ENCODE measurements around the gene RYR2.

The RYR2 gene

DNA sequence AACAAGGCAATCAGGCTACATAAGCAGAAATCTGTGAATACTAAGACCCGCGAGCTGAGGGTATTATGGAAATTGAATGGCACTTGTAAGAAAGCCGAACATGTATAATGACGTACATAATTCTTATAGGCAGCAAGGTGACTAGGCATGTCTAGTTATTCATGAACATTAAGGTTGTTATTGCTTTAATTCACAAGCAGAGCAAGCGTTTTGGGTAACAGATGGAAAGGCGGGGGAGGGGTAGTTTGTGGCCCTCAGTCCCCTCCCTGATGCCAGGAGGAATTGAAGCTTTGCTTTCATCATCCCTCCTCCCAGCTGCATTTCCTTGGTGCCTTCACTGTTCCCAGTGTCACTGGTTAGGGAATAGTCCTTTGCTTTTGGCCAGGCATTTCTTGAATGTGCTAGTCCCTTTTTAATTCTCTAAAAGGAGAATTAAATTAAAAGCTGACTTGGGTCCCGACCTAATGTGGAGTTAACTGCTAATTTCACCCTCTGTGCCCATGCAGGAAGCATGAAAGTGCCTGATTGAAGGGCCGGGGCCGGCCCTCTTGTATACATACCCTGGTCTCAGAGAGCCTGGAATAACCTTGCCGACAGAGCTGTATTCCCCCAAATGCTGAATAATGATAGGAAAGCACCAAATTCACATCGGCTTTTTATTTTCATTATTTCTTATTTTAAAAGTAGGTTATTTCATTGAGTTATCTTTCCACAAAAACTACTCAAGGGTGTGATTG is 42.5 kb downstream of the RYR2 start:
- H3K9me3 ChIP-seq (ENCODE audit: insufficient read depth, low read length), result no peaks in the 10 kb centered on the region
- no peaks in the 10 kb centered on the region for H4K20me1 ChIP-seq (ENCODE audit: insufficient read depth, low read length)
- no peak overlapping the region for H3K27ac ChIP-seq (ENCODE audit: low read length)
- H3K27me3 ChIP-seq (ENCODE audit: low read depth, low read length), result peaks cover 21% of the 10 kb centered on the region
- no peaks in the 10 kb centered on the region for H3K4me1 ChIP-seq (ENCODE audit: low read length)
- no peak overlapping the region for H3K9ac ChIP-seq (ENCODE audit: low read length)
- no peak overlapping the region for H2AFZ ChIP-seq (ENCODE audit: low read depth, low read length)
- TF ChIP-seq EZH2phosphoT487 (IDR thresholded peaks at IDR 0.05; ENCODE audit: low read depth), result no peak
- TF ChIP-seq, protein P1, sequence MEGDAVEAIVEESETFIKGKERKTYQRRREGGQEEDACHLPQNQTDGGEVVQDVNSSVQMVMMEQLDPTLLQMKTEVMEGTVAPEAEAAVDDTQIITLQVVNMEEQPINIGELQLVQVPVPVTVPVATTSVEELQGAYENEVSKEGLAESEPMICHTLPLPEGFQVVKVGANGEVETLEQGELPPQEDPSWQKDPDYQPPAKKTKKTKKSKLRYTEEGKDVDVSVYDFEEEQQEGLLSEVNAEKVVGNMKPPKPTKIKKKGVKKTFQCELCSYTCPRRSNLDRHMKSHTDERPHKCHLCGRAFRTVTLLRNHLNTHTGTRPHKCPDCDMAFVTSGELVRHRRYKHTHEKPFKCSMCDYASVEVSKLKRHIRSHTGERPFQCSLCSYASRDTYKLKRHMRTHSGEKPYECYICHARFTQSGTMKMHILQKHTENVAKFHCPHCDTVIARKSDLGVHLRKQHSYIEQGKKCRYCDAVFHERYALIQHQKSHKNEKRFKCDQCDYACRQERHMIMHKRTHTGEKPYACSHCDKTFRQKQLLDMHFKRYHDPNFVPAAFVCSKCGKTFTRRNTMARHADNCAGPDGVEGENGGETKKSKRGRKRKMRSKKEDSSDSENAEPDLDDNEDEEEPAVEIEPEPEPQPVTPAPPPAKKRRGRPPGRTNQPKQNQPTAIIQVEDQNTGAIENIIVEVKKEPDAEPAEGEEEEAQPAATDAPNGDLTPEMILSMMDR (IDR thresholded peaks at IDR 0.05; ENCODE audit: low read depth, low read length), result no peak
- no peaks in the 10 kb centered on the region for H3K36me3 ChIP-seq (replicated peaks; ENCODE audit: low read depth, low read length)
- H3K4me2 ChIP-seq (ENCODE audit: low read length), result no peak overlapping the region
- H3K79me2 ChIP-seq (ENCODE audit: low read length), result no peaks in the 10 kb centered on the region
- H3K4me3 ChIP-seq (ENCODE audit: low read length), result no peak overlapping the region

DNA sequence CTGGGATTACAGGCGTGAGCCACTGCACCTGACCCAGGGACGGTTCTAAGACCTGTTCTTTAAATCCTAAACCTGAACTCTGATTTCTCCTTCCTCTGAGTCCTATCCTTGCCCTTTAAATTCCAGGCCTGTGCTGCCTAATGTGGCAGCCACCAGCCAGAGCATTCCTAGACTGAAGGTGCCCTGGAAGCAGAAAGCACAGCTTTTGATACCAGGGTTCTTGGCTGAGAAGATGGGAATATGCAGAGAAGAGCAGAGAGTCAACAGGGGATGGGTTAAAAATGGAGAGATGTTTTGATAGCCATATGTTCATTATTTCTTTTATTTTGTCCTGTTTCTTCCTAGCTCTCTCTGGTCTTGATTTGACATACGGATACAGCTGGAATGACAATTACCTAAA is 49.7 kb downstream of the RYR2 start:
- no peaks in the 10 kb centered on the region for H3K4me1 ChIP-seq (ENCODE audit: low read length)
- H3K9ac ChIP-seq (ENCODE audit: low read length), result no peak overlapping the region
- no peak overlapping the region for H3K27ac ChIP-seq (ENCODE audit: low read length)
- H2AFZ ChIP-seq (ENCODE audit: low read depth, low read length), result no peak overlapping the region
- H3K36me3 ChIP-seq (replicated peaks; ENCODE audit: low read depth, low read length), result no peaks in the 10 kb centered on the region
- no peak overlapping the region for H3K4me3 ChIP-seq (ENCODE audit: low read length)
- no peak overlapping the region for H3K4me2 ChIP-seq (ENCODE audit: low read length)
- H3K79me2 ChIP-seq (ENCODE audit: low read length), result no peaks in the 10 kb centered on the region
- no peaks in the 10 kb centered on the region for H4K20me1 ChIP-seq (ENCODE audit: insufficient read depth, low read length)
- TF ChIP-seq, protein P1 (IDR thresholded peaks at IDR 0.05; ENCODE audit: low read depth, low read length), result no peak
- no peak for TF ChIP-seq EZH2phosphoT487 (IDR thresholded peaks at IDR 0.05; ENCODE audit: low read depth)
- peaks cover 16% of the 10 kb centered on the region; the same call in 1 of the 2 replicates for H3K27me3 ChIP-seq (ENCODE audit: low read depth, low read length)
- H3K9me3 ChIP-seq (ENCODE audit: insufficient read depth, low read length), result no peaks in the 10 kb centered on the region

DNA sequence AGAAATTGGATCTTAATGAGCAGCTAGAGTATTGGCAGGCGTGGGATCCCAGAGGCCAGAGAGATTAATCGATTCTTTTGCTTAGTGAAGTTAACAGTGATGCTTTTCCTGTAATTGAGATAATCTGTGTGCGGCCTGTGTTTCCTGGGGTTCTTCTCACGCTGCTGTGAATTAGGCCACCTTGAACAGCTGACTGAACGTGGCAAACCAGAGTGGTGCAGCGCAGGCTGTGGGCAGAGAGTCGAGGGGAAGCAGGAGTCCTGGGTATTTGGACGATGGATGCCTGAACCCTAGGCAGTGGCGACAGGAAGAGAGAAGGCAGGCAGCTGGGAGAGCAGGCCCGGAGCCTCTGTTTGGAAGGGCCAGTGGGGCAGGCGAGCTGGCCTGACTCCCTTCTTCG is 51.7 kb downstream of the RYR2 start:
- Histone ChIP-seq H3K27ac (ENCODE audit: low read length) (no peak overlapping the region), H3K9ac (ENCODE audit: low read length) (no peak overlapping the region), H2AFZ (ENCODE audit: low read depth, low read length) (no peak overlapping the region), H3K27me3 (ENCODE audit: low read depth, low read length) (peaks cover 11% of the 10 kb centered on the region; the same call in 1 of the 2 replicates), H3K4me3 (ENCODE audit: low read length) (no peak overlapping the region), H3K9me3 (ENCODE audit: insufficient read depth, low read length) (no peaks in the 10 kb centered on the region), H4K20me1 (ENCODE audit: insufficient read depth, low read length) (no peaks in the 10 kb centered on the region), H3K4me2 (ENCODE audit: low read length) (no peak overlapping the region), H3K79me2 (ENCODE audit: low read length) (no peaks in the 10 kb centered on the region), H3K4me1 (ENCODE audit: low read length) (no peaks in the 10 kb centered on the region), H3K36me3 (replicated peaks; ENCODE audit: low read depth, low read length) (no peaks in the 10 kb centered on the region)
- no peak for TF ChIP-seq EZH2phosphoT487 (IDR thresholded peaks at IDR 0.05; ENCODE audit: low read depth)
- TF ChIP-seq, protein P1 (IDR thresholded peaks at IDR 0.05; ENCODE audit: low read depth, low read length), result no peak

DNA sequence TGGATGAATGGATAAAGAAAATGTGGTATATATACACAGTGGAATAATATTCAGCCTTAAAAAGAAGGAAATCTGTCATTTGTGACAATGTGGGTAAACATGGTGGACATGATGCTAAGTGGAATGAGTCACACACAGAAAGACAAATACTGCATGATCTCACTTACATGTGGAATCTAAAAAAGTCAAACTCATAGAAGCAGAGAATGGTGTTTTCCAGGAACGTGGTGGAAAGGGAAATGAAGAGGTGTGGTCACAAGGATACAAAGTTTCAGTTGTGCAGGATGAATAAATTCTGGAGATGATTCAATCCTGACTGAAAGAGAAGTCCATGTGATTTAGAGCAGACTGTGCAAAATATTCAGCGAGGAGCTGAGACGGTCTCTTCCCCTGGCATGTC is 56.6 kb downstream of the RYR2 start:
- Histone ChIP-seq H4K20me1 (ENCODE audit: insufficient read depth, low read length) (no peaks in the 10 kb centered on the region), H3K9ac (ENCODE audit: low read length) (no peak overlapping the region), H3K79me2 (ENCODE audit: low read length) (no peaks in the 10 kb centered on the region), H3K4me3 (ENCODE audit: low read length) (no peak overlapping the region), H3K4me1 (ENCODE audit: low read length) (peaks cover 13% of the 10 kb centered on the region), H3K9me3 (ENCODE audit: insufficient read depth, low read length) (no peaks in the 10 kb centered on the region), H3K36me3 (replicated peaks; ENCODE audit: low read depth, low read length) (no peaks in the 10 kb centered on the region), H2AFZ (ENCODE audit: low read depth, low read length) (no peak overlapping the region), H3K4me2 (ENCODE audit: low read length) (no peak overlapping the region), H3K27me3 (ENCODE audit: low read depth, low read length) (peaks cover 11% of the 10 kb centered on the region; the same call in 1 of the 2 replicates), H3K27ac (ENCODE audit: low read length) (no peak overlapping the region)
- TF ChIP-seq, protein P1 (IDR thresholded peaks at IDR 0.05; ENCODE audit: low read depth, low read length), result no peak
- TF ChIP-seq EZH2phosphoT487 (IDR thresholded peaks at IDR 0.05; ENCODE audit: low read depth), result no peak

Data from OCI-LY3 (cell line).